B cell (primary cell): ENCODE results near the gene PNCK. TPM values are rescaled to one million over a fixed set of nuclear protein-coding genes. Genes with fewer than 3 reads are reported as not detected.

Experiments used
- ATAC-seq: fragments of 200-7000 bp; cut with Tn5 transposase; one replicate; pipeline ENCODE4 v1.10.0; 2021; ENCODE audit warnings: low read depth, mild to moderate bottlenecking, moderate number of reproducible peaks, moderate library complexity
- CTCF ChIA-PET: fragments of 350-600 bp; sonication (Branson Sonifier 250); formaldehyde crosslinking; loops from one replicate; lab custom pipeline; 2021; ENCODE audit warnings: antibody characterized with exemption, inconsistent platforms; lab: Charles Lee
- POLR2A ChIA-PET: fragments of 350-600 bp; sonication (Branson Sonifier 250); formaldehyde crosslinking; loops from one replicate; lab custom pipeline; 2021; ENCODE audit warnings: antibody characterized with exemption; lab: Charles Lee
- DNase-seq: peaks from one replicate; pipeline ENCODE4 v3.0.0; 2013
- H2AFZ ChIP-seq: 2 replicates; pipeline ENCODE4 v1.6.1; 2012; ENCODE audit warnings: mild to moderate bottlenecking, low read depth, low read length; ENCODE audit not compliant: insufficient read depth, poor library complexity, severe bottlenecking
- H3K27ac ChIP-seq, 2 donors: 1 replicate in 1 of 2; 2 replicates in 1 of 2; pipeline ENCODE4 v1.5.1; 2012 to 2013; ENCODE audit warnings: low read length in 2 of 2, mild to moderate bottlenecking in 2 of 2, moderate library complexity in 1 of 2
- H3K27me3 ChIP-seq, 4 experiments: fragments of 200-600 bp in 1 of 4; sonication (generic) in 1 of 4; replicated peaks in 1 of 4; 1 replicate in 2 of 4; 2 replicates in 2 of 4; pipeline versions ENCODE4 v1.6.1 to v1.7.0; 2013 to 2016; ENCODE audit warnings: low read length in 3 of 4, mild to moderate bottlenecking in 2 of 4, mixed read lengths in 1 of 4, moderate library complexity in 1 of 4; ENCODE audit not compliant: insufficient read depth in 4 of 4, control insufficient read depth in 3 of 4; ENCODE audit errors: control extremely low read depth in 1 of 4
- H3K36me3 ChIP-seq, 2 experiments: replicated peaks in 1 of 2; 1 replicate in 1 of 2; 2 replicates in 1 of 2; pipeline versions ENCODE4 v1.6.1 to v1.7.1; 2013; ENCODE audit warnings: low read length in 1 of 2; ENCODE audit not compliant: insufficient read depth in 2 of 2, control insufficient read depth in 1 of 2; ENCODE audit errors: control extremely low read depth in 1 of 2, extremely low read depth in 1 of 2
- H3K4me1 ChIP-seq, 2 donors: fragments of 200-600 bp in 1 of 2; sonication (generic) in 1 of 2; 1 replicate in 1 of 2; 2 replicates in 1 of 2; pipeline versions ENCODE4 v1.5.1 to v1.6.1; 2013 to 2017; ENCODE audit warnings: low read length in 2 of 2; ENCODE audit not compliant: control insufficient read depth in 2 of 2, insufficient read depth in 2 of 2
- H3K4me2 ChIP-seq: replicated peaks from 2 replicates; pipeline ENCODE3; 2012; ENCODE audit warnings: mild to moderate bottlenecking, low read depth, low read length; ENCODE audit not compliant: poor library complexity, severe bottlenecking
- H3K4me3 ChIP-seq, 5 experiments: fragments of 200-600 bp in 1 of 5; sonication (generic) in 1 of 5; 1 replicate in 3 of 5; 2 replicates in 2 of 5; pipeline versions ENCODE4 v1.5.1 to v1.7.0; 2011 to 2016; ENCODE audit warnings: low read length in 4 of 5, mild to moderate bottlenecking in 4 of 5, low read depth in 2 of 5, control low read depth in 1 of 5, moderate library complexity in 1 of 5; ENCODE audit not compliant: insufficient read depth in 1 of 5; ENCODE audit errors: control extremely low read depth in 1 of 5, extremely low read depth in 1 of 5
- H3K79me2 ChIP-seq: fragments of 200-600 bp; sonication (generic); one replicate; pipeline ENCODE4 v1.6.0; 2016; ENCODE audit warnings: low read length; ENCODE audit not compliant: control insufficient read depth, insufficient read depth
- H3K9ac ChIP-seq: fragments of 200-600 bp; sonication (generic); 2 replicates; pipeline ENCODE4 v1.6.1; 2017; ENCODE audit warnings: mild to moderate bottlenecking, low read length, moderate library complexity
- H3K9me3 ChIP-seq, 3 donors: one replicate each; pipeline versions ENCODE4 v1.6.1 to v1.7.1; 2013; ENCODE audit warnings: low read length in 2 of 3; ENCODE audit not compliant: control insufficient read depth in 2 of 3, insufficient read depth in 1 of 3; ENCODE audit errors: control extremely low read depth in 1 of 3
- H4K20me1 ChIP-seq: 2 replicates; pipeline ENCODE4 v1.6.0; 2012; ENCODE audit warnings: mild to moderate bottlenecking, low read length; ENCODE audit not compliant: insufficient read depth, control insufficient read depth, poor library complexity, severe bottlenecking
- H3K27ac Mint-ChIP-seq: one replicate; pipeline ENCODE4 v1.8.0; 2021; ENCODE audit warnings: mixed read lengths
- H3K27me3 Mint-ChIP-seq: one replicate; pipeline ENCODE4 v1.8.0; 2021; ENCODE audit warnings: mixed read lengths
- H3K4me1 Mint-ChIP-seq: one replicate; pipeline ENCODE4 v1.8.0; 2021; ENCODE audit warnings: mixed read lengths
- H3K4me3 Mint-ChIP-seq: one replicate; pipeline ENCODE4 v1.8.0; 2021; ENCODE audit warnings: mixed read lengths
- H3K9me3 Mint-ChIP-seq: one replicate; pipeline ENCODE4 v1.8.0; 2022; ENCODE audit warnings: mixed read lengths; ENCODE audit not compliant: insufficient read depth
- CTCF ChIP-seq: fragments of 200-600 bp; IDR thresholded peaks from one replicate; pipeline ENCODE4 v1.8.0; 2022; ENCODE audit warnings: antibody characterized with exemption, mild to moderate bottlenecking
- EZH2 ChIP-seq: IDR thresholded peaks from 2 replicates; pipeline ENCODE4 v1.6.1; 2012; ENCODE audit warnings: borderline replicate concordance, low read depth, mild to moderate bottlenecking, moderate library complexity, low read length; ENCODE audit not compliant: insufficient read depth, poor library complexity, severe bottlenecking
- WGBS: methylation state at CpG from one replicate; pipeline ENCODE4 v1.1.5; 2013; ENCODE audit warnings: missing lambda C conversion rate; ENCODE audit not compliant: insufficient coverage; 5-methylcytosine and 5-hydroxymethylcytosine counted together
- intact Hi-C: fragments of 100-400 bp; cut with micrococcal nuclease; formaldehyde crosslinking; loops from one replicate; pipeline ENCODE4 v1.10.0; 2022
- polyA plus RNA-seq: library from polyadenylated mRNA; depleted of rRNA; stranded (reverse); fragments of >200 nt; gene quantifications from 2 replicates; pipeline ENCODE4 v1.2.3, GENCODE V29; 2012
- total RNA-seq, 2 donors: library from RNA; stranded (reverse); fragments of 120-200 nt in 1 of 2; gene quantifications; 1 replicate in 1 of 2; 2 replicates in 1 of 2; pipeline versions ENCODE4 v1.2.3 to v1.2.4, GENCODE V29; 2013 to 2022

The PNCK gene
- total and polyA plus RNA-seq, 2 donors (not counting 1 experiment from before 2014, with no cell fraction given): 0.99 TPM; not detected in 1

GRCh38 chrX:153702336-153703035 lies 28.9 kb upstream of the PNCK start:
- no peaks in the 10 kb centered on the region for H3K9me3 ChIP-seq
- intact Hi-C loops: no loop called here
- no peak overlapping the region for H3K4me2 ChIP-seq
- Mint-ChIP-seq H3K4me3 (no peak overlapping the region), H3K27me3 (no peaks in the 10 kb centered on the region), H3K9me3 (no peaks in the 10 kb centered on the region), H3K4me1 (no peaks in the 10 kb centered on the region), H3K27ac (no peak overlapping the region)
- H3K4me3 ChIP-seq: no peak overlapping the region
- no peaks in the 10 kb centered on the region for H3K4me1 ChIP-seq
- peaks cover 37% of the 10 kb centered on the region for H4K20me1 ChIP-seq
- CTCF ChIA-PET: no interaction called here
- POLR2A ChIA-PET: no interaction called here
- DNase-seq (no peak), ATAC-seq (no peak)
- TF ChIP-seq EZH2 (no peak), CTCF (no peak)
- H3K79me2 ChIP-seq: no peaks in the 10 kb centered on the region
- no peak overlapping the region for H3K27ac ChIP-seq
- WGBS: 95% methylated on average over 8 of the region's 23 CpGs
- no peak overlapping the region for H3K9ac ChIP-seq
- no peak overlapping the region for H2AFZ ChIP-seq
- H3K27me3 ChIP-seq: no peaks in the 10 kb centered on the region
- H3K36me3 ChIP-seq: peaks cover 0 to 16% of the 10 kb centered on the region in 2 experiments

GRCh38 chrX:153701706-153702105 lies 28.1 kb upstream of the PNCK start:
- Mint-ChIP-seq H3K9me3 (no peaks in the 10 kb centered on the region), H3K4me1 (no peaks in the 10 kb centered on the region), H3K27me3 (no peaks in the 10 kb centered on the region), H3K4me3 (no peak overlapping the region), H3K27ac (no peak overlapping the region)
- Histone ChIP-seq H3K9me3 (no peaks in the 10 kb centered on the region), H3K36me3 (peaks cover 0 to 16% of the 10 kb centered on the region in 2 experiments), H3K4me3 (no peak overlapping the region), H3K27me3 (no peaks in the 10 kb centered on the region), H3K79me2 (no peaks in the 10 kb centered on the region), H3K9ac (no peak overlapping the region), H3K4me2 (no peak overlapping the region), H3K27ac (no peak overlapping the region), H2AFZ (no peak overlapping the region), H4K20me1 (peaks cover 29% of the 10 kb centered on the region), H3K4me1 (no peaks in the 10 kb centered on the region)
- ATAC-seq: no peak
- no peak for DNase-seq
- WGBS: no CpG with 5 or more reads among the region's 12 CpGs
- TF ChIP-seq EZH2 (no peak), CTCF (no peak)
- intact Hi-C loops: no loop called here
- ChIA-PET CTCF (no interaction called here), POLR2A (no interaction called here)
